Body of pancreas (tissue), 4 donors: ENCODE data around the gene PNPT1. TPM values are rescaled to one million over a fixed set of nuclear protein-coding genes. Genes with fewer than 3 reads are reported as not detected.
"Not testable (repeated sequence)": the region's sequence is repeated elsewhere in the genome, so short reads cannot be mapped to it uniquely, and the experiment has no call there.

Source experiments
- ATAC-seq: fragments of 150-250 bp; one replicate; pipeline ENCODE4 v1.9.1; 2016
- DNase-seq, 4 donors: peaks; one replicate each; pipeline ENCODE4 v3.0.0-alpha.2; 2019
- H3K27ac ChIP-seq, 4 donors: fragments of 200-600 bp; sonication (generic); 1 replicate in 3 of 4; 2 replicates in 1 of 4; pipeline versions ENCODE4 v1.5.1 to v1.6.1; 2016 to 2019; ENCODE audit warnings: mild to moderate bottlenecking in 1 of 4, mixed read lengths in 1 of 4, moderate library complexity in 1 of 4
- H3K27me3 ChIP-seq, 2 donors: fragments of 200-600 bp; sonication (generic); one replicate each; pipeline ENCODE4 v1.6.0; 2016; ENCODE audit warnings: mild to moderate bottlenecking in 1 of 2
- H3K36me3 ChIP-seq, 2 donors: fragments of 200-600 bp; sonication (generic); replicated peaks in 1 of 2; 2 replicates each; pipeline ENCODE4 v1.5.1; 2016; ENCODE audit warnings: low read depth in 2 of 2; ENCODE audit not compliant: insufficient read depth in 1 of 2
- H3K4me1 ChIP-seq: fragments of 200-600 bp; sonication (generic); one replicate; pipeline ENCODE4 v1.6.0; 2016
- H3K4me3 ChIP-seq, 2 donors: fragments of 200-600 bp; sonication (generic); 1 replicate in 1 of 2; 2 replicates in 1 of 2; pipeline ENCODE4 v1.5.1; 2016 to 2019
- H3K9me3 ChIP-seq, 3 donors: fragments of 200-600 bp; sonication (generic); 1 replicate in 2 of 3; 2 replicates in 1 of 3; pipeline ENCODE4 v1.5.1; 2016
- POLR2A ChIP-seq, 3 donors: fragments of 450-650 bp; IDR thresholded peaks; one replicate each; pipeline ENCODE4 v1.6.1; 2016; ENCODE audit warnings: antibody characterized with exemption in 3 of 3, mild to moderate bottlenecking in 2 of 3
- WGBS, 2 donors: methylation state at CpG; one replicate each; pipeline ENCODE4 v1.1.5; 2017; 5-methylcytosine and 5-hydroxymethylcytosine counted together
- intact Hi-C: fragments of 100-400 bp; cut with DNase I; formaldehyde crosslinking; loops from one replicate; pipeline ENCODE4 v1.15.1; 2023
- total RNA-seq, 2 donors: library from RNA; depleted of rRNA; stranded (reverse); fragments of >200 nt; gene quantifications; one replicate each; pipeline ENCODE4 v1.1.0, GENCODE V29; 2016
- TF ChIP-seq, protein P1 (sequence below), 7 experiments: fragments of 450-650 bp in 4 of 7; fragments of 200-600 bp in 3 of 7; sonication (generic) in 3 of 7; IDR thresholded peaks; one replicate each; pipeline ENCODE4 v1.5.1; 2016 to 2019; ENCODE audit warnings: antibody characterized with exemption in 7 of 7

Gene PNPT1
- total RNA-seq: 10 to 100 TPM in 1 of 2 donors, 1 to 10 TPM in 1; 5.6 to 10.1 TPM

- ATAC-seq: peak; percentile 100
Measured at GRCh38 chr2:55693181-55694125, at the start of gene PNPT1. PNPT1 (minus strand) TSS chr2:55693844; CDS start chr2:55693823, 21 bp downstream.

GRCh38 chr2:55742996-55743395, 49.4 kb upstream of the PNPT1 start:
- no peak overlapping the region for H3K27ac ChIP-seq
- H3K4me3 ChIP-seq: no peak overlapping the region
- H3K9me3 ChIP-seq: no peaks in the 10 kb centered on the region
- H3K4me1 ChIP-seq: no peaks in the 10 kb centered on the region
- DNase-seq (no peak), ATAC-seq (no peak)
- H3K27me3 ChIP-seq: no peaks in the 10 kb centered on the region
- TF ChIP-seq POLR2A (IDR thresholded peaks at IDR 0.05): no peak
- TF ChIP-seq, protein P1, sequence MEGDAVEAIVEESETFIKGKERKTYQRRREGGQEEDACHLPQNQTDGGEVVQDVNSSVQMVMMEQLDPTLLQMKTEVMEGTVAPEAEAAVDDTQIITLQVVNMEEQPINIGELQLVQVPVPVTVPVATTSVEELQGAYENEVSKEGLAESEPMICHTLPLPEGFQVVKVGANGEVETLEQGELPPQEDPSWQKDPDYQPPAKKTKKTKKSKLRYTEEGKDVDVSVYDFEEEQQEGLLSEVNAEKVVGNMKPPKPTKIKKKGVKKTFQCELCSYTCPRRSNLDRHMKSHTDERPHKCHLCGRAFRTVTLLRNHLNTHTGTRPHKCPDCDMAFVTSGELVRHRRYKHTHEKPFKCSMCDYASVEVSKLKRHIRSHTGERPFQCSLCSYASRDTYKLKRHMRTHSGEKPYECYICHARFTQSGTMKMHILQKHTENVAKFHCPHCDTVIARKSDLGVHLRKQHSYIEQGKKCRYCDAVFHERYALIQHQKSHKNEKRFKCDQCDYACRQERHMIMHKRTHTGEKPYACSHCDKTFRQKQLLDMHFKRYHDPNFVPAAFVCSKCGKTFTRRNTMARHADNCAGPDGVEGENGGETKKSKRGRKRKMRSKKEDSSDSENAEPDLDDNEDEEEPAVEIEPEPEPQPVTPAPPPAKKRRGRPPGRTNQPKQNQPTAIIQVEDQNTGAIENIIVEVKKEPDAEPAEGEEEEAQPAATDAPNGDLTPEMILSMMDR (IDR thresholded peaks at IDR 0.05): no peak
- 65 to 86% methylated on average over 3 of the region's 3 CpGs for WGBS, 2 donors
- intact Hi-C loops: no loop called here
- no peaks in the 10 kb centered on the region for H3K36me3 ChIP-seq

More at GRCh38 chr2:55693181-55694125, at the start of gene PNPT1:
- DNase-seq: peak; percentile 94 to 95 (median 94)
- no peaks in the 10 kb centered on the region for H3K9me3 ChIP-seq
- TF ChIP-seq, protein P1 (IDR thresholded peaks at IDR 0.05): peak in 1 of 7 experiments; percentile 11
- peak; percentile 16 to 79 (median 68) for TF ChIP-seq POLR2A (IDR thresholded peaks at IDR 0.05)
- intact Hi-C loops: no loop called here
- H3K36me3 ChIP-seq: no peaks in the 10 kb centered on the region
- peaks cover 14% of the 10 kb centered on the region for H3K4me1 ChIP-seq
- peak within 1 kb of the TSS; percentile 56 to 82 for H3K4me3 ChIP-seq
- no peaks in the 10 kb centered on the region for H3K27me3 ChIP-seq
- WGBS, 2 donors: 0% methylated on average over 33 to 56 of the region's 56 CpGs
- H3K27ac ChIP-seq: peak within 1 kb of the TSS in 3 of 4 donors; percentile 44 to 47 (median 46)

GRCh38 chr2:55736019-55736536, 42.4 kb upstream of the PNPT1 start:
- H3K4me3 ChIP-seq, intact Hi-C loops, H3K9me3 ChIP-seq, H3K4me1 ChIP-seq, DNase-seq, H3K36me3 ChIP-seq, H3K27me3 ChIP-seq, ATAC-seq, H3K27ac ChIP-seq: not testable (repeated sequence)
- WGBS, 2 donors: 72 to 86% methylated on average over 5 of the region's 5 CpGs

DNA sequence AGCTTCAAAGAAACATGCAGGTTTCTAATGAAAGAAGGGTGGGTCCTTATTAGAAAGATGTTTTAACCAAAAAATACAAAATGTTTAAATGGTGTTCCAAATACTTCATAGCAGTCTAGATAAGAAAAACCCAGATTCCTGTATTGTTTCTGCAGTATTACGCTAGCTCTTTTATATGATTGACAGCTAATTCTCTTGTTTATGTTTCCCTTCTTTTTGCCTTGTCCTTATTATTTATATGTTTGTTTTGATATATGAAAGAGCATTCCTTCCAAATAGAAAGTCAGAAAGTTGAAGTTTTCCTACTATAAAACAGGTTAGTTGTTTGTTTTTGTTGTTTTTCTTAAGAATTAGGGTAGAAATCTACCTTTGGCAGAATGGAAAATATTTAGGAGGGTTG, 41.1 kb upstream of the PNPT1 start:
- intact Hi-C loops: no loop called here
- DNase-seq: no peak
- H3K4me1 ChIP-seq: no peaks in the 10 kb centered on the region
- no peak overlapping the region for H3K4me3 ChIP-seq
- no peaks in the 10 kb centered on the region for H3K36me3 ChIP-seq
- no peak for ATAC-seq
- no peaks in the 10 kb centered on the region for H3K9me3 ChIP-seq
- H3K27me3 ChIP-seq: no peaks in the 10 kb centered on the region
- H3K27ac ChIP-seq: no peak overlapping the region
- TF ChIP-seq, protein P1 (IDR thresholded peaks at IDR 0.05): no peak
- TF ChIP-seq POLR2A (IDR thresholded peaks at IDR 0.05): no peak
- WGBS, 2 donors: 81 to 85% methylated on average over 1 of the region's 1 CpG

- 9 to 18% methylated on average over 1 of the region's 1 CpG for WGBS, 2 donors
- H3K9me3 ChIP-seq: no peaks in the 10 kb centered on the region
- no peak overlapping the region for H3K27ac ChIP-seq
- H3K36me3 ChIP-seq: no peaks in the 10 kb centered on the region
- no peaks in the 10 kb centered on the region for H3K4me1 ChIP-seq
- no peak for DNase-seq
- no peak for ATAC-seq
- intact Hi-C loops: no loop called here
- TF ChIP-seq, protein P1 (IDR thresholded peaks at IDR 0.05): no peak
- TF ChIP-seq POLR2A (IDR thresholded peaks at IDR 0.05): no peak
- no peaks in the 10 kb centered on the region for H3K27me3 ChIP-seq
- no peak overlapping the region for H3K4me3 ChIP-seq
Measured at GRCh38 chr2:55733335-55733734, 39.7 kb upstream of the PNPT1 start.
